GM11168 (cell line): ENCODE measurements around the gene CHTOP.
"Not testable (repeated sequence)": the region's sequence is repeated elsewhere in the genome, so short reads cannot be mapped to it uniquely, and the experiment has no call there.

Experiments
- in situ Hi-C: fragments of 300-500 bp; cut with MboI; formaldehyde crosslinking; loops from one replicate; pipeline ENCODE4 v1.12.0; 2022; ENCODE audit warnings: low sequenced_read_pairs; ENCODE audit not compliant: unreplicated experiment

CHTOP gene

DNA sequence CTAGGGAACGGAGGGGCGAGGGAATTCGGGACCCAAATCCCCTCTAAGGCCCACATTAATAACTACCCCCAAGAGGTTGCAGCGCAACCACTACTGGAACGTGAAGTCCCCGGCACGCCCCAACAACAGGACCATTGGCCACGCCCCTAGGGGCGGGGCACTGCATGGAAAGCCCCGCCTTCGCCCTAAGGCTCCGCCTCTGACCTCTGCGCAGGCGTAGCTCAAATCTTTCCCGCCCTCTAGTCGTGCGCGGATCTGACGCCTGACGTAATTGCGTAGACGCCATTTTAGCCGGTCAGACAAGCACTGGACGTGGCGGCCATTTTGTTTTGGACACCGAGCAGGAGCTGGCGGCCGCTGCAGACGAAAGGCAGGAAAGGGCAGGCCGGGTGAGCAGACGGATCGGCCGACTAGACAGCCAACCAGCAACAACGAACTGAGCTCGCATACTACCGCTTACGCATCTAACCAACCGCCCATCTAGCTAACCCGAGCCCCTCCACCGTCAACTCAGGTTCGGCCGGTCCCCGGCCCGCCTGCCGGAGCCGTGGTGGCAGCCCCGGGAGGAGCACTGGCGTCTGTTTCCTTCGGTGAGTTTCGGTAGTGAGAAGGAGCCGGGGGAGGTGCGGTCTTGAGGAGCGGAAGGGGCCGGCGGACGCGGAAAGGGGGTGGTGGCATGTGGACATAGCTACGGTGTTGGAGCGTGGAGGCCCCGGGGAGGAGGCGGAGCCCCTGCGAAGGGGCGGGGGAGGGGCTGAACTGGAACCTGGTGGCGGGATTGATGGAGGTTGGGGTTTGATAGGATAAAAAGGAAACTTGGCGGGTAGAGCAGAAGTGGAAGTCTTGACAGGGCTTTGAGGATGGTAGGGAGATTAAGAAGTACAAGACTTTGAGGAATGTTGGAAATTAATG is at the start of gene CHTOP:
CHTOP (plus strand) TSS at position 313 of the 912 bp plus-strand sequence. CDS start 2,523 bp downstream, outside the sequence.
- in situ Hi-C loops = no loop called here

DNA sequence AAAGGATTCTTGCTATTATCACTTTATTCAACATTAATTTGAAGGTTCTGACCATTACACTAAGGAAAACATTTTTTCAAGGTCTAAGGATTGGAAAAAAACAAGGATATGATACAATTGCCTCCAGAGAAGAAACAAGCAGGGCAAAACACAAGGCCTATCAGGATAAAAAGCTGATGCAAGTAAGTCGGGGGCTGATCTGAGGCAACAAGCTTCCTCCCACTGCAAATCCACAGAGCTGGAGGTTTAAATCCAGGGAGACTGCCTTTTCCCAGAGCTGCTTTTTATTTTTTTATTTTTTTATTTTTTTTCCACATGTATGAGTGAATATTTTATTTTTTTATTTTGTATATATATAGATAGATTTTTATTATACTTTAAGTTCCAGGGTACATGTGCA is 48.9 kb upstream of the CHTOP start:
- in situ Hi-C loops = no loop called here

DNA sequence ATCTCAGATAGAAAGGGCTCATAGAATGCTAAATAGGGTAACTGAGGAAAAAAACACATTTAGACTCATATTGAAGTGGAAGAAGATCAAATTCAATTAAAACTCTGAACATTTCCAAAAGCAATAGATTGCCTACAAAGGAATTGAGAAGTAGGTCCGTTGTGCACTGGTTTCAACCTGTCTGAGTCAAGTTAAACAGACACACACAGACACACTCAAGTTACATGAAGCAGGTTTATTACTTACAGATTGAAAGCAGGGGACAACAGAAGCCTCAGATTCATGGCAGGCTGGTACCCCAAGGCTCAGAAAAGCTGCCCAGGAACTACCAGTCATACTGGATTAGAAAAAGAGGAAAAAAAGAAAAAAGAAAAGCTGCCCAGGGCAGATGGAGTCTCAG is 47.5 kb upstream of the CHTOP start:
- in situ Hi-C loops = no loop called here

- in situ Hi-C loops = no loop called here
These were observed 46.6 kb upstream of the CHTOP start for GRCh38 chr1:153587314-153587713.

GRCh38 chr1:153588033-153588432 is 45.8 kb upstream of the CHTOP start:
- in situ Hi-C loops = not testable (repeated sequence)

GRCh38 chr1:153588482-153588881 is 45.4 kb upstream of the CHTOP start:
- in situ Hi-C loops = no loop called here

DNA sequence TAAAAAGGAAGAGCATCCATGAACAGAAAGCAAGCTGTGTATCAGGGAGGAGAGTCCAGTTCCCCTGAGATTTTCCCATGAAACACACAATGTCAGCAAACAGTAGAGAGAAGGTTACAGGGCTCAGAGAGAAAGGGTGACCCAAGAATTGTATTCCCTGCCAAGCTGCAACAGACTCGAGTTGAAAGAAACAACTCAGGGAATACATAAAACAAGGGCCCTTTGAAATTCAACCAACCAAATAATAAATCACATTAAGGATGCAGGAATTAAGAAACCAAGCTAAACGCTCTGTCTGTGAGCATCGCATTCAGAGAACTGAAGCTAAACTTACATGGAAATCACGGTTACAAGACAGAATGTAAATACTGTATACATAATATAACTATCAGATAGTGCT is 41.1 kb upstream of the CHTOP start:
- in situ Hi-C loops = no loop called here

DNA sequence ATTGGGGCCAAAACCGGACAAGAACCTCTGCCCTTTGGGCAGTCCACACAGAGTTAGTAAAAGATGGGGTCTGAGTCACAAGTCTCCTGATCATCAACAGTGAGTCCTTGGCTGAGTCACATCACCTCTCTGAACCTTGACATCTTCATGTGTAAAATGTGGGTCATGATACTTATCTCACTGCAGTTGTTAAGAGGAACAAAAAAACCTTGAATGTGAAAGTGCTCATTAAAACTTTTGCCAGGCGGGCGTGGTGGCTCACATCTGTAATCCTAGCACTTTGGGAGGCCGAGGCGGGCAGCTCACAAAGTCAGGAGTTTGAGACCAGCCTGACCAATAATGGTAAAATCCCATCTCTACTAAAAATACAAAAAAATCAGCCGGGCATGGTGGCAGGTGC is 36.7 kb upstream of the CHTOP start:
- in situ Hi-C loops = no loop called here

- in situ Hi-C loops = no loop called here
These were observed 35.3 kb upstream of the CHTOP start for GRCh38 chr1:153598309-153599172.

DNA sequence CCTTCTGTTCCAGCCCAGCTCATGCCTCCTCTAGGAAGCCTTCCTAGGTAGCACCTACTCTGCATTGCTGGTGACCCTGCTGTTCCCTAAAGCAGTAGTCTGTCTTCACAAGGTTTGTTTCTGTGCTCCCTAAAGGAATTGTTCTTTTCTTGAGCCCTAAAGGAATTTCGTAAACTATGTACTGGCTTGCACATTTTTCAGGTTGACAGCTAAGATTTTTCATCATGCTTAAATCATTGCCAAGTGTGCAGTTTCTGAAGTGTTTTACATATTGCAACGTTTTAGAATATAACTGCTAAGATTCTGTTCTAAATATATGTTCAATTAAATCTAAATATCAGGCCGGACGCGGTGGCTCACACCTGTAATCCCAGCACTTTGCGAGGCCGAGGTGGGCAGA is 34.0 kb upstream of the CHTOP start:
- in situ Hi-C loops = no loop called here

DNA sequence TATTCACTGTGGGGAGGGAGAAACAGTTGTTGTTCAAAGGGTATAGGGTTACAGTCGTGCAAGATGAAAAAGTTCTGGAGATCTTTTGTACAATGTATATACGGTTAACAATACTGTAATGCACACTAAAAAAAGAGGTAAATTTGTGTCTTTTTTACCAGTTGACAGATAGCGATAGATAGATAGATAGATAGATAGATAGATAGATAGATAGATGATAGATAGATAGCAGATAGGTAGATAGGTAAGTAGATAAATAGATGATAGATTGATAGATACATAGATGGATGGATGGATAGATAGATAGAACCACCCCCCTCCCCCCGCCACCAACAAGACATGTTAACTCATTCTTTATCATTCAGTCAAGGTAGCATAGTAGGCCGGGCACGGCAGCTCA is 31.1 kb upstream of the CHTOP start:
- in situ Hi-C loops = no loop called here

GRCh38 chr1:153606194-153606593 is 27.7 kb upstream of the CHTOP start:
- in situ Hi-C loops = no loop called here

- in situ Hi-C loops = no loop called here
These were observed 26.5 kb upstream of the CHTOP start for GRCh38 chr1:153607381-153607780.

DNA sequence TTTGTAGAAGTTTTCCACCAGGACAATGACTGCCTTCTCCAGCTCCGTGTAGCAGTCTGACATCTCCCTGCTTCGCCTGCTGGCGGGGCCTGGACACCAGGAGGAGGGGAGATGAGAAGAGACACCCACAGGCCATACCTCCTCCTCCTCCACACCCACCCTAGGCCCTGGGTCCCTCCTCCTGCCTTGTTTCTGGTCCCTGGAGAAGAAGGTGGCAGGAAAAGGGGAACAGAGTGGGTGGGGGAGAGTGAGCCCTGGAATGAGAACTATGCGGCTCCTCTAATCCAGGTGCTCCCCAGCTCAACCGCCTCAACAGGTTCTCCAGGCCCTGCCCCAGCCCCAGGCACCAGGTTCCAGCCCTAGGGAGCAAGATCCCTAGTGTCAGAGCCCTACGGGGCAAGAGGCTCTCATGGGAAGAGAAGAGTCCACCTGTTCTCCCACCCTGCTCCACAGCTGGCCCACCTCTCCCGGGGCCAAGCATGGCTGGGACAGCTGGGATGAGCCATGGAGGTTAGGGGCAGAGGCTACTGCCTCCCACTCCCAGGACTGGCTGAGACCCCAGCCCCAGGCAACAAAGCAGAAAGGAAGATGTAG is 25.7 kb upstream of the CHTOP start:
- in situ Hi-C loops = no loop called here

- in situ Hi-C loops = no loop called here
These were observed 24.9 kb upstream of the CHTOP start for GRCh38 chr1:153608742-153609584.

DNA sequence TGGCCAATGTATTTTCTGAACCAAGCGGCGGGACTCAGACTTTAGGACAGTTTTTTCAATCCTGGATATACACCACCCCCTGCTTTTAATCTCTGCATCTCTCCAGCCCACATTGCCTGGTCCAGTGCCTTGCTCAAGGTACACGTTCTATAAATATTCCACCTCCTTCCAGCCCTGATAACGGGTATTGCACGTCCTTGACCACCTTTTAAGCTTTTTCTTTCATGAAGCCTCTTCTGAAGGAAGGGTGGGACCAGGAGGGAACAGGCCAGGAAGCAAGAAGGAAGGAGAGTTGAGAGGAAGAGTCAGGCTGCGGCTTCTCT is 24.3 kb upstream of the CHTOP start:
- in situ Hi-C loops = no loop called here

DNA sequence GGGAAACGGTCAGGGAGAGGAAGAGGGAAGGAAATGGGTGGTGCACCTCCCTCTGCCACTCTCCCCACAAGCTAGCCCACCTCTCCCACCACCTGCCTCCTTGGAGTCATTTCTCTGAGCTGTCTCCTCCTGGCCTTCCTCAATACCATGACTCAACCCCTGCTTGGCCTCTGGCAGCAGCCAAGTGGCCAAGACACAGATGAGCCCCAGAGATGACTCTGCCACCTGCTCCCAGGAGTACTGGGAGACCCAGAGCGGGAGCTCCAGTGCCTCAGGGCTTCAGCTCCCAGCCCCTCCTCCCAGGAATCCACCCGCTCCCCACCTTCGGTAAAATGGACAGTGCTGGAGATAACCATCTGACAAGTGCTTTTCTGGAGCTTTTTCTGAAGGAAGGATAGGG is 23.5 kb upstream of the CHTOP start:
- in situ Hi-C loops = no loop called here

DNA sequence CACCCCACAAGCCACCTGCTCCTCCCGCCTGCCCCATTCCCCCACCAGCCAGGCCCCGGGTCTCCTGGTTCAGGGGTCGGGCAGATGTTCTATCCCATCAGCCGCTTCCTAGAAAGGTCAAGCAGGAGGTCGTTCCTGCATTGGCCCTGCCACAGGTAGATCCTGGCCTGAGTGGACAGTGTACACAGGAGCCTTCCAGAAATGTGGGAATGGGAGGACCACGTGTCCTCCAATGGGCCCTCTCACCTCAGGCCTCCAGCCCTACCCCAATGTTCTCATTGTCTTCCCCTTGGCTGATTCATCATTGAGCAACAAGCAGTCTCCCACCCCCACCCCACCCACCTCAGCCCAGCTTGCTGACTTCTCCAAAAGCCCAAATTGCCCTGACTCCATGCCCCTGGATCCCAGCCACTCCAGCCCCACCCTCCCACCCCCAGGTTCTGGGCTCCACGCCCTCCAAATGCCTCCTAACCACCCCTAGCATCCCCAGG is 23.0 kb upstream of the CHTOP start:
- in situ Hi-C loops = no loop called here

- in situ Hi-C loops = no loop called here
These were observed 22.5 kb upstream of the CHTOP start for GRCh38 chr1:153611356-153611755.
